HUDEP-2 (cell line): ENCODE measurements around the gene TESK1.
"Not testable (repeated sequence)": the region's sequence is repeated elsewhere in the genome, so short reads cannot be mapped to it uniquely, and the experiment has no call there.

Source experiments
- DNase-seq, 76 experiments: peaks; one replicate each; lab custom pipeline; 2025; ENCODE audit not compliant: unreplicated experiment in 76 of 76; lab: John Stamatoyannopoulos, UW

TESK1 gene

GRCh38 chr9:35640431-35640830, 35.4 kb downstream of the TESK1 start:
- not testable (repeated sequence) for DNase-seq

- DNase-seq, result not testable (repeated sequence)
Observed at GRCh38 chr9:35641478-35641877, 36.4 kb downstream of the TESK1 start.

- DNase-seq, result no peak
Observed at GRCh38 chr9:35643046-35643445, 38.0 kb downstream of the TESK1 start.

GRCh38 chr9:35645736-35646135, 40.7 kb downstream of the TESK1 start:
- DNase-seq, result not testable (repeated sequence)

- DNase-seq, result no peak
Observed at GRCh38 chr9:35646153-35646532, 41.1 kb downstream of the TESK1 start.

- DNase-seq, result peak in 71 of 76 experiments; percentile 15 to 89 (median 70)
Observed at GRCh38 chr9:35646533-35647265, 41.6 kb downstream of the TESK1 start.

- DNase-seq, result no peak
Observed at GRCh38 chr9:35649431-35650340, 44.6 kb downstream of the TESK1 start.

- DNase-seq, result no peak
Observed at GRCh38 chr9:35650341-35651158, 45.5 kb downstream of the TESK1 start, which contains the start of gene SIT1. Gene SIT1, minus strand, starts transcription at chr9:35650931. Its CDS starts 78 bp downstream, at chr9:35650853.

GRCh38 chr9:35651956-35652828, 47.1 kb downstream of the TESK1 start:
- DNase-seq, result peak in 2 of 76 experiments; percentile 2

- no peak for DNase-seq
Observed at GRCh38 chr9:35652829-35653209, 47.8 kb downstream of the TESK1 start.

- DNase-seq, result no peak
Observed at GRCh38 chr9:35653611-35654010, 48.5 kb downstream of the TESK1 start.

GRCh38 chr9:35656348-35656747, 51.3 kb downstream of the TESK1 start:
- DNase-seq, result no peak

GRCh38 chr9:35656831-35657545, 51.9 kb downstream of the TESK1 start:
- no peak for DNase-seq

GRCh38 chr9:35657546-35658136, 52.6 kb downstream of the TESK1 start, which contains the start of gene RMRP:
Gene RMRP, minus strand, starts transcription at chr9:35658019.
- DNase-seq, result peak in 74 of 76 experiments; percentile 65 to 98 (median 95)

GRCh38 chr9:35658137-35658967, 53.3 kb downstream of the TESK1 start, which contains the start of gene CCDC107:
Gene CCDC107, plus strand, starts transcription at chr9:35658292. Its CDS starts 88 bp downstream, at chr9:35658380.
- DNase-seq, result peak in 69 of 76 experiments; percentile 6 to 86 (median 71)

- DNase-seq, result peak in 41 of 76 experiments; percentile 4 to 55 (median 25)
Observed at GRCh38 chr9:35658968-35659220, 53.8 kb downstream of the TESK1 start.

- no peak for DNase-seq
Observed at GRCh38 chr9:35659340-35659739, 54.3 kb downstream of the TESK1 start.
